ENCODE data around the gene TULP1.

The TULP1 gene

GRCh38 chr6:35477551-35478179 lies 35.0 kb downstream of the TULP1 start:
- Histone ChIP-seq H3K9ac (ENCODE audit: insufficient read length) (no peak overlapping the region), H3K9me3 (ENCODE audit: low read depth, low read length) (no peaks in the 10 kb centered on the region), H3K36me3 (ENCODE audit: insufficient read depth, low read length) (peaks cover 10% of the 10 kb centered on the region), H3K27ac (no peak overlapping the region), H3K4me3 (no peak overlapping the region)
- DNase-seq (ENCODE audit: low read depth, low spot score) = no peak
- no peak for TF ChIP-seq POLR2AphosphoS5 (IDR thresholded peaks at IDR 0.05; ENCODE audit: borderline replicate concordance, low read depth, low read length)
- TF ChIP-seq FOXP2 (optimal IDR thresholded peaks at IDR 0.05; ENCODE audit: control extremely low read depth, extremely low read length, insufficient read depth) = no peak
- no peak for TF ChIP-seq EZH2 (IDR thresholded peaks at IDR 0.05)

- peaks cover 16% of the 10 kb centered on the region for H3K36me3 ChIP-seq (ENCODE audit: insufficient read depth, low read length)
- no peak for DNase-seq (ENCODE audit: low read depth, low spot score)
- no peaks in the 10 kb centered on the region for H3K9me3 ChIP-seq (ENCODE audit: low read depth, low read length)
- H3K9ac ChIP-seq (ENCODE audit: insufficient read length) = no peak overlapping the region
- no peak for TF ChIP-seq POLR2AphosphoS5 (IDR thresholded peaks at IDR 0.05; ENCODE audit: borderline replicate concordance, low read depth, low read length)
- TF ChIP-seq FOXP2 (optimal IDR thresholded peaks at IDR 0.05; ENCODE audit: control extremely low read depth, extremely low read length, insufficient read depth) = no peak
- no peak for TF ChIP-seq EZH2 (IDR thresholded peaks at IDR 0.05)
- H3K4me3 ChIP-seq = no peak overlapping the region
- no peak overlapping the region for H3K27ac ChIP-seq
These were observed 35.7 kb downstream of the TULP1 start for GRCh38 chr6:35477028-35477427.

GRCh38 chr6:35476004-35476403 lies 36.7 kb downstream of the TULP1 start:
- DNase-seq (ENCODE audit: low read depth, low spot score) = no peak
- TF ChIP-seq EZH2 (IDR thresholded peaks at IDR 0.05) = no peak
- TF ChIP-seq FOXP2 (optimal IDR thresholded peaks at IDR 0.05; ENCODE audit: control extremely low read depth, extremely low read length, insufficient read depth) = no peak
- no peak for TF ChIP-seq POLR2AphosphoS5 (IDR thresholded peaks at IDR 0.05; ENCODE audit: borderline replicate concordance, low read depth, low read length)
- H3K36me3 ChIP-seq (ENCODE audit: insufficient read depth, low read length) = peaks cover 27% of the 10 kb centered on the region
- H3K27ac ChIP-seq = no peak overlapping the region
- H3K4me3 ChIP-seq = no peak overlapping the region
- no peak overlapping the region for H3K9ac ChIP-seq (ENCODE audit: insufficient read length)
- no peaks in the 10 kb centered on the region for H3K9me3 ChIP-seq (ENCODE audit: low read depth, low read length)

DNA sequence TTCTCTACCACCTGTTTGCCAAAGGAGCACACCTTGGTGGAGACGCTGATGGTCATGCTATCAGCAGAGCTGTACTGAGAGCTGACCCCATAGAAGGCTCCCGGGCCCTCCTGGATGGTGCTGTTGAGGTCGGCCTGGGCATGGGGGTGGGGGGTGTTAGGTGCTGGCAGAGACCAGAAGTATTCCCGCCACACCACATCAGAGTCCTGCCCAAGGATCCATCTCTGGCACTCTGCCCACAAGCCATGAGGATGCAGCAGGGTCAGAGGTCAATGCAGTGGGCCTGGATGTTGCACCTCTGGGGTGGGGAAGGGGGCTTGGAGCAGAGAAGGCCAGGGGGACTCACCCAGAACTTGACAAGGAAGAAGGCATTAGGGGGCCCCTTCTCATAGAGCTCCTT lies 37.1 kb downstream of the TULP1 start:
- H3K9ac ChIP-seq (ENCODE audit: insufficient read length) = no peak overlapping the region
- no peak overlapping the region for H3K27ac ChIP-seq
- TF ChIP-seq POLR2AphosphoS5 (IDR thresholded peaks at IDR 0.05; ENCODE audit: borderline replicate concordance, low read depth, low read length) (peak; percentile 32; the same call in 1 of the 2 replicates), FOXP2 (optimal IDR thresholded peaks at IDR 0.05; ENCODE audit: control extremely low read depth, extremely low read length, insufficient read depth) (no peak), EZH2 (IDR thresholded peaks at IDR 0.05) (no peak)
- no peak overlapping the region for H3K4me3 ChIP-seq
- peaks cover 31% of the 10 kb centered on the region for H3K36me3 ChIP-seq (ENCODE audit: insufficient read depth, low read length)
- DNase-seq (ENCODE audit: low read depth, low spot score) = no peak
- no peaks in the 10 kb centered on the region for H3K9me3 ChIP-seq (ENCODE audit: low read depth, low read length)

DNA sequence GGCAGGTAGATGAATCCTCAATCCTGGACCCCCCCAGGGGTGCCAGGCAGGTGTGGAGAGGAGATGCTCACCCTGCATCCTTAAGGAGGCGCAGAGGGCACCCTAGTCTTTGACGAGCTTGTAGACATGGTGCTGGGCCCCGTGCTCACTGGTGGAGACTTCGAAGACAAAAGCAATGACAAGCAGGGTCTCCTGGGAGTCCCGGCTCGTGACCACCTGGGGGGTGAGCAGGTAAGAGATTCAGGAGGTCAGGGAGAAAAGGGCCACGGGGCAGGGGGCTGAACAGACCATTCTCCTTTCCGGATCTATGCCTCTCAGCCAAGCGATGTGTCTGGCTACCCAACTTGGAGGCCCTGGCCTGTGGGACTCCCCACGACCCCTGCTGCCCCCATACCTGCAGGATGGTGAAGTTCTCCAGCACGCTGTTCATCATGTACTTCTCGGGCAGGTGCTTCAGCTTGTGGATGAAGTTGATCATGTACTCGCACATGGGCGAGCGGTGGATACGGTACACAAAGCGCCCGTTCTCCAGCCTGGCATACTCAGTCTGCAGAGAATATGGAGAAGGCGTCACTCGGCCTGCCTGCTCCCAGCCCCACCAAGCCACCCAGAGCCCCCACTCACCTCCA lies 37.6 kb downstream of the TULP1 start:
- DNase-seq (ENCODE audit: low read depth, low spot score) = no peak
- Histone ChIP-seq H3K9ac (ENCODE audit: insufficient read length) (no peak overlapping the region), H3K4me3 (no peak overlapping the region), H3K36me3 (ENCODE audit: insufficient read depth, low read length) (peaks cover 36% of the 10 kb centered on the region), H3K9me3 (ENCODE audit: low read depth, low read length) (no peaks in the 10 kb centered on the region), H3K27ac (no peak overlapping the region)
- TF ChIP-seq EZH2 (IDR thresholded peaks at IDR 0.05) (no peak), FOXP2 (optimal IDR thresholded peaks at IDR 0.05; ENCODE audit: control extremely low read depth, extremely low read length, insufficient read depth) (no peak), POLR2AphosphoS5 (IDR thresholded peaks at IDR 0.05; ENCODE audit: borderline replicate concordance, low read depth, low read length) (no peak)

DNA sequence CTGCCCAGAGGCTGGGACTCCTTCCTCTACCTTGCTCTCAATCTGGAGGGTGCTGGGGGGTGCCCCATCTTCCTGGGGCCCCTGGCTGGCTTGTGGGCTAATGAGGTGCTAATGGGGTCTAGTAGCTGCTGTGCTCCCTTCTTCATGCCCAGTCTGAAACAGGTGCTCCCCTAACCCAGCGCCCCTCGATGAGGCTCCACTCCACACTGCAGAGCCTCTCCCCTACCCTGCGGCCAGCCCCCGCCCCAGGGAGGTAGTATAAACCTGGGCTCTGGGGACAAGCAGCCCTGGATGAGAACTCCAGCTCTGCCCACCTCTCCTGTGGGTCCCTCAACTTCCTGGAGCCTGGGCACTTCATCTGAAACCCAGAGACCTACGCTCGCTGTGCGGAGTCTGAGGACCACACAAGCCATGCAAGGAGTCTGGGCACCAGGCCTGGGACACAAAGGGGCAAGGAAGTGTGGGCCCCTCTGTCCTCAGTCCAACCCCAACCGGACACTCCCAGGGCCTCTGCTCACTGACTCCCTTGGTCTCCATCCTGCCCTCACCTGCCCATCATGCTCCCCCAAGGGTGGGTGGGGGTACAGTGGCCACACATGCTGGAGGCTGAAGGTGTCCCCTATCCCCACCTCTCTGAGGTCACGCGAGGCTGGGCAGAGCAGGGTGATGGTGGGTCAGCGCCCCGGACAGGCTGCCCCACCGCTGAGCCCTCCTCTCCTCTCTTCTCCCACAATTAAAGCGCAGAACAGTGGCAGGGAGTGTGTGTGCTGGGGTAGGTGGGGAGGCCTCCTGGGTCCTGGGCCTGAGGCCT lies 38.4 kb downstream of the TULP1 start:
- H3K27ac ChIP-seq = peak overlapping the region; percentile 31; the same call in 1 of the 2 replicates
- DNase-seq (ENCODE audit: low read depth, low spot score) = no peak

DNA sequence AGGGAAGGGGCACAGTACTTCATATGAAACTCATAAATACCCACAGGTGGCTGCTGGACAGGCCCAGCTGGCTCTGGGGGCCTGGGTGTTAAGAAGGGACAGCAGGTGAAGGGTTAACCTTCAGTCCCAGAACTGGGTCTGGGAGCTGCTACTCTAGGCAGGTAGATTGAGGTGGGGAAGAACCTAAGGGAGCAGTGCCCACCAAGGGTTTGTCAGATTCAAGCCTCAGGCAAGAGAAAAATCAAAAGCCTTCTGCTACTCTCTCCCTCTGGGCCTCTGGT lies 38.9 kb downstream of the TULP1 start:
- no peak for DNase-seq (ENCODE audit: low read depth, low spot score)
- no peaks in the 10 kb centered on the region for H3K9me3 ChIP-seq (ENCODE audit: low read depth, low read length)
- peaks cover 49% of the 10 kb centered on the region for H3K36me3 ChIP-seq (ENCODE audit: insufficient read depth, low read length)
- TF ChIP-seq POLR2AphosphoS5 (IDR thresholded peaks at IDR 0.05; ENCODE audit: borderline replicate concordance, low read depth, low read length) (no peak; the same call in 1 of the 2 replicates), EZH2 (IDR thresholded peaks at IDR 0.05) (no peak), FOXP2 (optimal IDR thresholded peaks at IDR 0.05; ENCODE audit: control extremely low read depth, extremely low read length, insufficient read depth) (no peak)
- H3K27ac ChIP-seq = peak overlapping the region; percentile 31; the same call in 1 of the 2 replicates
- no peak overlapping the region for H3K9ac ChIP-seq (ENCODE audit: insufficient read length)
- H3K4me3 ChIP-seq = no peak overlapping the region

More for the DNA sequence above, 38.4 kb downstream of the TULP1 start:
- no peak overlapping the region for H3K9ac ChIP-seq (ENCODE audit: insufficient read length)
- no peaks in the 10 kb centered on the region for H3K9me3 ChIP-seq (ENCODE audit: low read depth, low read length)
- TF ChIP-seq EZH2 (IDR thresholded peaks at IDR 0.05) (no peak), POLR2AphosphoS5 (IDR thresholded peaks at IDR 0.05; ENCODE audit: borderline replicate concordance, low read depth, low read length) (peak; percentile 64; the same call in 1 of the 2 replicates), FOXP2 (optimal IDR thresholded peaks at IDR 0.05; ENCODE audit: control extremely low read depth, extremely low read length, insufficient read depth) (no peak)
- H3K4me3 ChIP-seq = no peak overlapping the region
- peaks cover 43% of the 10 kb centered on the region for H3K36me3 ChIP-seq (ENCODE audit: insufficient read depth, low read length)

Measured in SK-N-MC (cell line).